HG03064 (cell line): Measurements from ENCODE around the gene FLCN.
"Not testable (repeated sequence)": the region's sequence is repeated elsewhere in the genome, so short reads cannot be mapped to it uniquely, and the experiment has no call there.

Experiments used
- ATAC-seq: cut with Tn5 transposase; IDR thresholded peaks from one replicate; pipeline ENCODE4 v1.9.1; 2021; ENCODE audit warnings: low read depth; ENCODE audit not compliant: unreplicated experiment

The FLCN gene

DNA sequence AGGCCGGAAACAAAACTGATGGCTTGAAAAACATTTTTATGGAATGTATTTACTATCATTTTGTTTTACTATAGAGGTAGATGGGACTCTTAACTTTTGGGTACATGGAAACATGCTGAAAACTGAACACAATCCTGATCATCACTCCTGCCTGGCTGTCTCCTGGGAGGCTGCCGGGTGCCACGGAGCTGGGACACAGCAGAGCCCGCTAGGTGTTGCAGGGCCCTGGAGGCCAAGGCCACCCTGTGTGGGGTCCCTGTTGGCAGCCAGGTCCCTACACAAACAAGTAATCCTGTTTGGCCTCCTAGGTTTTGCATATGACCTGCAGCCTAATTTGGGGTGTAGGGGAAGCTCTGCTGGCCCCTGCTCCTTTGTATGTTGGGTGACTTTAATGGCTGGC is 48.4 kb downstream of the FLCN start:
- no peak for ATAC-seq

DNA sequence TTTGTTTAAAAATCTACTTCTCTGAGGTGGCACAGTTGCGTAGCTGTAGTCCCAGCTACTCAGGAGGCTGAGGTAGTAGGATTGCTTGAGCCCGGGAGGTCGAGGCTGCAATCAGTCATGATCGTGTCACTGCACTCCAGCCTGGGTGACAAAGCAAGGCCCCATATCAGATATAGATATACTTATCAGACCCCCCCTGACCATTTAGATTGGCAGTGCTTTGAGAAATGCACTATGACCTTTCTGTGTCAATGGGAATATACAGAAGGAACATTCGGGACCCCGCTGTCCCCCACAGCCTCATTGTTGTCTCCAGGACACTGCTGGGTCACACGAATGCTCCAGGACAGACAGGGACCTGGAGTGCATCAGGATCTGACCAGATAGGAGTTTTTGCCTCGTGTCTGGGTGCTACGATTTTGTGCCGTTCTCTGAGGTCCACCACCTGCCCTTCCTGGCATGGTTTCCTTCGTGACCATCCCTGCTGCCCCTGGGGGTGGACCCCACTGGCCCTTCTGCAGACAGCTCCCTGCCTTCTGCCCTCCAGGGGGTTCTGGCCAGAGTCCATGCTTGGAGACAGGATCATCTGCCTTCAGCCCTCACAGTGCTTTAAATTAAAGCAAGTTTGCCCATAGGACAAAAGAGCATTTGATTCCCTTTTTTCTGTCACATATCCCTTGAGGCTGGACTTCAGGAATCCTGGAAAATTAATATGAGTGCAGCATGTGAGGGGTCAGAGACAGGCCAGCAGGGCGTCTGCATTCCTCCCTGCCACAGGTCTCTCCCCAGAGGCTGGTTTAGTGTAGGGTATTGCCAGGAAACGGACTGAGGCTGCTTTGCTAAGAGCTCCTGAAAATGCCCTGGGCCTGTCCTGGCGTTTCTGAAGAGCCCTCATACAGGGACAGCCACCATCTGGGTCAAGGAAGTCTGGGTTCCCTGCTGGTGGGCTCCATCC is 50.1 kb downstream of the FLCN start:
- ATAC-seq = no peak

DNA sequence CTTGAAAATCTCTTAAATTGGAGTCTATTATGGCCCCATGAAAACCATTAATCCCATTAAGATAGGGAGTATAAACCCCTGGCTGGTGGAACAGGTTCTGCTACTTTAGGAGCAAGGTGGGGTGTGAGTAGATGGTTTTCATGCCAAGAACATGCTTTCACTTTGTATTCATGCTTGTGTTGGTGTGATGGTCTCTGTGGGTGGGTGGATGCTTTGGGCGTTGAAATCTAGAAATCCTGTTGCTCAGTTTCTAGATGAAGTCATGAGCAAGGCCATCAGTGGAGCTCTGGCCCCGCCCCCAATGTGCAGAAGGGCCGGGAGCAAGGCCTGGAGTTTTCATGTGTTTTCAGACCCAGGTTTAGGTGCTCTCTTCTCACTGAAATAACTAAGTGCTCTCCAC is 50.9 kb downstream of the FLCN start:
- ATAC-seq = no peak

DNA sequence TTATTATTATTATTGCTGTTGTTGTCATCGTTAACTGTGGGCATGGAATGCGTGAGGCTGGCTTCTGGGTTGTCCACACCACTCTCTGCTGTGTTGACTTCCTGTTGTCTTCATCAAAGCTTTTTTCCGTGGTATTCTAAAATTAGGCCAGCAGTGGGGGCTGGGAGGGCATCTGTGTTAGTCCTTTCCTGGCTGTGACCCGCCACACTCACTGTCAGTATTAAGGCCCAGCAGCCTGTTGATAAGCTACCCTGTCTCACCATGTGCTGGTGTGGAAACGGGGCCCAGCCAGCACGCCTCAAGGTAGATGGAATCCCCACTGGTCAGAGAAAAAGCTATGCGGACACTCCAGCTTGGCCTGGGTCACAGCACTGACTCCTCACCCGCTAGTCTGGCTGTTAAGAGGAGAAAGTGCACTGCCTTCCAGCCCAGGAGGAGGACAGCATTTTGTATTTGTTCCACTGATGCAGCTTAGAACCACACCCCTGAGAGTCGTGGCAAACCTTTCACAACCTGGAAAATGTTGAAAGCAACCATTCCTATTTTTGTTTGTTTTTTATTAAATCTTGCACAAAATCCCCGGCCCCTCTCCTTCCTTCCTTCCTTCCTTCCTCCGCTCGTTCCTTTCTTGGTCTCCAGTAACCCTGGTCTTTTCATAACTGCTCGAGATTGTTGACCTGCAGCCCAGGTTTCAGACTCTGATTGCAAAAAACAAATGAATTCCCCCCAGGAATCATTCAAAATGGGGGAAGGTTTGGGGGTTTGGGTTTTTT is 51.8 kb downstream of the FLCN start:
- ATAC-seq = not testable (repeated sequence)

DNA sequence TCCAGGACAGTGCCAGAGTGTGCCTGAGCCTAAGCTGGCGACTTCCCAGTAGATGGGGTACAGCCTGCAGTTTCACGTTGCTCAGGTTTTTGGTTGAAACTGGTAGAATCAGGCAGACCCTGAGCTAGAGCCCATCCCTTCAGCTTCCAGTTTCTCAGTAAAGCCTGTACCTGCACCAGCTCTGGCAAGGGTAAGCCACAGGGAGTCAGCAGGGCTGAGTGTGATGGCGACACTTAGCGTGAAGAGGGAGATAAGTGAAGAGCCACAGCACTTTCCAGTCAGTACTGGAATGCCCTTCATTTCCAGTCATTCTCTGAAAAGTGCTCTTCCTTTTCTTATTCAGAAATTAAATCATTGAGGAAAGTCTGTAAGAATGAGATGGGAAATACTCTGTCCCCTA is 53.2 kb downstream of the FLCN start:
- no peak for ATAC-seq

DNA sequence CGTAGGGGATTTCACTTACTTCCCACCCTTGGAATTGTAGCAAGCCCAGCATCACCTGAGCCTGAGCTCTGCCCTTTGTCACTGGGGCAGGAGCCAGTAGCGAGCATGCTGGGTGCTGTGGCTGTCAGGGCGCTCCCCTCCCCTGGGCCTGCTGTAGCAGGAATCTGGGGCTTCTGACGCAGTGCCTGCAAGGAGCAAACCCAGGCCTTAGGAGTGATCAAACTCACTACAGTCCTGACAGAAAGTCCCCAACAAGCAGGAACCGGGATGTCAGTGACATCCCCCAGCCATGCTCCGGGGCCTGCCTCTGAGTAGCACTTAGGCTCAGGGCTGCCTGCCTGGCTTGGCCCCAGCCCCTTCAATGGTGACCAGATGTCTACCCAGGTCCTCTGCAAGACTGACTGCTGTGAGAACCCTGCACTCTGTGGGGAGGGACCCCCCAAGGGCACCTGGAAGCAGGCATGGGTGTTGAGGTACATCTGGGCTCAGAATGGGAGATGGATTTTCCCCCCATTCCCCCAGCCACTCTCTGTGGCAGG is 54.3 kb downstream of the FLCN start:
- ATAC-seq = no peak

DNA sequence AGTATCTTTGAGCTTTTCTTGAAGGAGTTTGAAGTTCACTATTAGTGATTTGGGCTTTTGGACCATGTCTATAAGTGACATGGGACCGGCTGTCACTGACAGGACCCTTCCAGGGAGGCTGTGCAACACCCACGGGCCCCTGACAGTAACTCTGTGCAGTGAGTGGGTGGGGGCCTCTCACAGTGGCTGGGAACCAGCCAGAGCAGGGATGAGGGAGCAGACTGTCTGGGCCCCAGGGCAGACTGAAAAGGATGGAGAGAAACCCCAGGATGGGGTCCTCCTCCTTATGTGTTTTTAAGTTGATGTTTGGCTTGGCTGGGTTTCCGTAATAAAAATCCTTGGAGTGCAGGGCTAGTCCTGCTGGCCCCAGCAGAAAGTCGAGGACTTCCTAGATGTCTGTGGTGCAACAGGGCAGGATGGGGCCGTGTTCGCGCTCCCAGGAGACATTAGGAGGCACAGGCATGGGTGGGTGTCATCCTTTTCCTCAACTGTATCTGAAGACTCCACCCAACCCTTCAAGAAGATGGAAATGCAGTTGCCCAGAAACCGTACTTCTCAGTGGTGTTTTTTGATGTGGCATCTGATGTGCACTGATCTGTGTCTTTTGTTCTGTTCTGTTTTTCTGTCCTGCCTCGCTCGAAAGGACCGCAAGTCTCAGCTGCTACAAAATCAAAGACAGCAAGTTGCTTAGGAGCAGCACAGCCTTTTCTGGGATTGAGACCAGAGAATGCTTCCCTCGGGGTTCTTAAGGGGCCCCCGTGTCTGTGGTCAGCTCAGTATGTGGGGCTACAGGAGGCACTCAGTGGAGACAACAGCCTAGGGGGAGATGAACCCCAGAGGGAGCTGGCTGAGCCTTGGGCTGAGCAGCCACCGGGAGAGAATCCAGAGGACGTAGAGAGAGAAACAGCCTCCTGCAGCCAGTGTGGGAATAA is 55.0 kb downstream of the FLCN start:
- ATAC-seq = no peak

DNA sequence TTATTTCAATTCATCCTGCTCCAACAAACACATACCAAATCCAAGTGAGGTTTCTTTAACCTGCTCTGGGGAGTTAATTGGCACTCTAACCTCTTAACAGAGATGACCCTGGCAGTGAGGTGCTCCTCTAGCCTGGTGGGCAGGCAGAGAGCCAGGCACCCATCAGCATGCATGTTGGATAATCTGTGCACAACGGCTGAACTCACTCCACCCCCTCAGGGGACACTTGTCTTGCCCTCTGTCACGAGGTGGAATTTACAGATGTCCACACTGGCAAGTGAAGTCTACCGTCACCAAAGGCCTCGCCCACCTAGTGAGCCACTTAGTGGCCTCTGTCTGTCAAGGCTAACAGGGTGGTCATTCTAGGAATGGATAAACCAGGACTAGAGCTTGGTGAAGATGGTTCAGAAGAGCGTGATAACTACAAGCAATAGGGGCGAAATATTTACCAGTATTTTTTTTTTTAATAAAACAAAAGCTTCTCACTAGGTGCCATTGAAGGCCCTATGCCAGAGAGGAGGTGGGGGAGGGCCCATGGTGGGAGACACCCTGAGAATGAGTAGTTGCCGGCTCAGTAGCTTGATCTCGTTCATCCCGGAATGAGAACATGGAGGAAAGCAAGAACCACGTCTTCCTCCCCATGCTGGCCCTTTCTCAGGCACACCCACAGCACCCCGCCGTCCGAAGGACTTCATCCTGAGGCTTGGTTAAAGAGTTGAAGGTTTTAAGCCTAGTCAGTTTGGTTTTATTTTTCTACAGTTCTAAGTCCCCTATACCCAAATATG is 56.0 kb downstream of the FLCN start:
- ATAC-seq = no peak

DNA sequence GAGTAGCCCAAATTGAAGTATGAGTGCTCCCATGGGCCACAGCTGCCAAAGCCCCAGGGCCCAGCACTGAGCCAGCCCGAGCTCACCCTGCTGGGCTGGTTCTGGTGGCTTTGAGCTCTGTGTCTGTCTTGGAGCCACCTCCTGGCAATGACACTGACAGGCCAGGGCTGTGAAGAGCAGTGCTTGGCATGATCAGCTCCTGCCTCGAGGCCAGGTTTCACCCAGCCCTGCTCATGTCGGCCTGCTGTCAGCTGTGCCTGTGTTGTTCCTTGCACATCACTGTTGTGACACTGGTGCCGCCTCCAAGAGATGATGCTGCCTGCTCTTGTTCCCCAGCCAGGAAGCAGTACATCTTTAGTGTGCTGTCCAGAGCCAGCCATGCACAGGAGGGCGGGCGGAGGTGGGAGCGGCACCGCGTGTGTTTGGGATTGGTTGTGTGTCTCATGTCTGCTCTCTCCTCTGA is 56.8 kb downstream of the FLCN start:
- no peak for ATAC-seq

DNA sequence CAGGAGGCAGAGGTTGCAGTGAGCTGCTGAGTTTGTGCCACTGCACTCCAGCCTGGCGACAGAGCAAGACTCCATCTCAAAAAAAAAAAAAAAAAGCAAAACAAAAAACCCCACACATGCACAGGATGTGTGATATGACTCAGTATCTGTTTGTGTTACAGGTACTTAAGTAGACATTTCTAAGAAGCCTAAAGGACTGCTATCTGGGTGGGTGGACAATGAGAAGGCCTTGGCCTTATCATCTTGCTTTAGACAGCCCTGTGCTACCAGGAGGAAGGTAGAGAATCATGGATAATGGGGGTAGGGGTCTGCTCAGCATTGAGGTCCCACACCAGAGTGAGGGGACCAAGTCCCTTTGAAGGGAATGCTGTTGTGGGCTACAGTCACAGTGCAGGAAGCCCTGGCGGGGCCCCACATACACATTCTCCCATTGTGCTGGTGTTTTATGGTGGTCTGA is 57.6 kb downstream of the FLCN start:
- ATAC-seq = no peak

DNA sequence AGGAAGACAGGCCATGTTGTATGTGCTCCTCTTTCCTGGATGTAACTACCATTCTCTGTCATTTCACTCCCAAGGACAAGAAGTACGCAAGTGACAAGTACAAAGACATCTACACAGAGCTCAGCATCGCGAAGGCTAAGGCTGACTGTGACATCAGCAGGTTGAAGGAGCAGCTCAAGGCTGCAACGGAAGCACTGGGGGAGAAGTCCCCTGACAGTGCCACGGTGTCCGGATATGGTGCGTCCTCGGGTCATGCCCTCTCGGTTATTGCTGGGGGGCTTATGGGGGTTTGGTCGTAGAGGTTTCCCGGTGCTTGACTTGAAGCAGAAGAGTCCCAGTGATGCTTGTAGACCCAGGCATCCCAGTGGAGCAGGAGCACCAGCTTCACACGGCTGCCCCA is 59.8 kb downstream of the FLCN start:
- no peak for ATAC-seq

DNA sequence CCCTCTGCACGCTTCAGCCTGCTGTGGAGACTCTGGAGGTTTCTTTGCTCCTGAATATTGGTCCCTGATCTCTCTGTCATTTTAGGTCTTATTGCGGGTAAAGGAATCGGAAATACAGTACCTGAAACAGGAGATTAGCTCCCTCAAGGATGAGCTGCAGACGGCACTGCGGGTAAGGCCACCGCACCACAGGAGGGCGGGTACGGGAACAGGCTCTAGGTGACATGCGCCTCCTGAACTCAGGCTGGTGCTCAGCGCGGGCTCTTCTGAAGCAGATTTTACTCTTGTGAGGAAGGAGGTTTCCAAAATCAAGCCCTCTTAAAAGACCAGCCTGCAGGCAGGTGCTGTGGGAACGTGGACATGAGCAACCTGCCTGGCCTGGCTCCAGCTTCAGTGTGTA is 60.6 kb downstream of the FLCN start:
- no peak for ATAC-seq

DNA sequence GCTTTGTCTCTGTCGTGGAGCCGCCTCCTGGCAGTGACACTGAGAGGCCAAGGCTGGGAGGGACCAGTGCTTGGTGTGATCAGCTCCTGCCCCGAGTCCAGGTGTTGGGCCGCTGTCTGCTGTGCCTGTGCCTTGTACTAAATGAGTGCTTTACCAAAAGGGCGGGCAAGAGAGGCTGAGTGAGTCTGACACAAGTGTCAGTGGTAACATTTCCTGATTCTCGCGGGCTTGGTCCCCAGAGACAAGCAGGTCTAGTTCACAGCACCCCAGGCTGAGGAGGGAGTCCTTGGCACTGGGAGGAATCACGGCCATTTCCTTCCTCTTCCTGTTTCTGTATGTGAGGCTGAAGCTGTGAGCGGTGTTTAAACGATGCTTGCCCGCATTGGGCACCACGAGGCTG is 61.1 kb downstream of the FLCN start:
- no peak for ATAC-seq

DNA sequence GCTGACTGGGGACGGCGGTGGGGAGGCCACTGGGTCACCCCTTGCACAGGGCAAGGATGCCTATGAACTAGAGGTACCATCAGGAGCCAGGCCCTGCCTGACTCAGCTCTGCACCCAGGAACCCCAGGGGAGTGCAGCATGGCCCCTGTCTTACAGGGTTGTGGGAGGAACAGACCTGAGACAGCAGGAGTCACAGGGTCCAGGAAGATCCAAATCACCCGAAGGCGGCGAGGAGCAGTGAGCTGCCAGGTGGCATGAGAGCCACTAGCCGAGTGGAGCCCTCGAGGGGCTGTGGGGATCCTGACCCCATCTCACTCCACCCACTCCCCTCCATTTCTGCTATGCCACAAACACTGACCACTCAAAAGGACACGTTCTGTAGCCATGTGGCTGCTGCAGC is 61.6 kb downstream of the FLCN start:
- ATAC-seq = no peak

DNA sequence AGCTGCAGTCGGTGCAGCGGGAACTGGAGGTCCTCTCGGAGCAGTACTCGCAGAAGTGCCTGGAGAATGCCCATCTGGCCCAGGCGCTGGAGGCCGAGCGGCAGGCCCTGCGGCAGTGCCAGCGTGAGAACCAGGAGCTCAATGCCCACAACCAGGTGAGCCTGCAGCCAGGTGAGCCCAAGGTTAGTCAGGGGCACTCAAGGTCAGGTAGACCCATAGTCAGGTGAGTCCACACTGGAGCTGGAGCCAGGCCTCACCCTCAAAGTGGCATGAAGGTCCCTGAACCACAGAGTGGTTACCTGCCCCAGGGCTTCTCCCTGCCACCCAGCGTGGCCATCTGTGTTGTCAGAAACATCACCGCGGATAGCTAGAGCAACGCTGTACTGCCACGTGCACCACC is 63.0 kb downstream of the FLCN start:
- ATAC-seq = no peak

DNA sequence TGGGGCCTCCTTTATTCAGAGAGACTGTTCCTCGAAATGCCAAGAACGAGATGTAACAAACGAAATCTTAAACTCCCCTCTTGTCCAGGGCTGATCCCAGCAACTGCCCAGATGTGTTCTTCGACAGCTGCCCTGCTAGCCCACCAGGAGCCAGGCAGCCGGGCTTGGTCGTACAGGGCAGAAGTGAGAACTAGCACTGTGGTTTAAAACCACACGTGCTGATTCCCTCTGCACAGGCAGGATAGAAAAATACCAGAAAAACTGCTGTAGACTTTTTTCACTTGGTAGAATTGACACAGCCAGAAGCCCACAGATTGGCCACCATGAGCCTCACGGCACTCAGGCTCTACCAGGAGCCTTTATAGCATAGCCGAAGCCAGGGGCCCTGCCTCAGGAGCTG is 64.0 kb downstream of the FLCN start:
- ATAC-seq = no peak

DNA sequence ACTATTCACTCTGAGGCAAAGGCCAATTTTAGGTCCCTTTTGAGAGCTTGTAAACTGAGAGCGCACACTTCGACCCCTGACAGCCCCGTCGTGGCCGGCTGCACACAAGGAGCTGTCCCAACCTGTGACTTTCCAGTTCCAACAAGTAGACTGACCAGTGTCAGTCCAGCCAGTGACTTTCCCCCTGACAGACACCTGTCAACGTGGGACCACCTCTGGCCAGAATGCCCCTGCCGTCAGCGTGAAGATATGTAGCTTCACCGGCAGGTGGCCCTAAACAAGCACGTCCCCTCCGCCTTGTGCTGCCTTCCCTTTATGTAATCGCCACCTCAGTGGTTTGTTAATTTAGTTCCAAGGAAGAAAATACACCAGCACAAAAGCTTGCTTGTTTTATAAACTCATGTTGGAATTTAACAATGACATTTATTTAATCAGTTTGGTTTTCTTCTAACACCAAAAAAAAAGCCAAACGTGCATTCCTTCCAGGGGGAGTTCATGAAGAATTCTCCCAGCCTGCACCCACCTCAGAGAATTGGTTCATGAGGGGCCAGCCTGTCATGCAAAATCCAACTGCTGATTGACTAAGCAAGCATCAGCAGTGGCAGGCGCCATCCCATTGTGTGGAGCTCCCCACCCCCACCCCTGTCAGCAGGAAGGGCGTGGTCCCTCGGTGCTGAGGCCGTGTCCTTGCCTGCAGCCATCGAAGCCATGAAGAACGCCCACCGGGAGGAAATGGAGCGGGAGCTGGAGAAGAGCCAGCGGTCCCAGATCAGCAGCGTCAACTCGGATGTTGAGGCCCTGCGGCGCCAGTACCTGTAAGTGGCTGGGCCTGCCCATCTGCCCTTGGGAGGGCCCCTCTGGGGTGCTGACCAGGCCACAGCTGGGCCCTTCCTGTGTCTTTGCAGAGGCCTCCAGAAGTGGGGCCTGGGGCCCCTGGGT is 64.7 kb downstream of the FLCN start:
- ATAC-seq = no peak

DNA sequence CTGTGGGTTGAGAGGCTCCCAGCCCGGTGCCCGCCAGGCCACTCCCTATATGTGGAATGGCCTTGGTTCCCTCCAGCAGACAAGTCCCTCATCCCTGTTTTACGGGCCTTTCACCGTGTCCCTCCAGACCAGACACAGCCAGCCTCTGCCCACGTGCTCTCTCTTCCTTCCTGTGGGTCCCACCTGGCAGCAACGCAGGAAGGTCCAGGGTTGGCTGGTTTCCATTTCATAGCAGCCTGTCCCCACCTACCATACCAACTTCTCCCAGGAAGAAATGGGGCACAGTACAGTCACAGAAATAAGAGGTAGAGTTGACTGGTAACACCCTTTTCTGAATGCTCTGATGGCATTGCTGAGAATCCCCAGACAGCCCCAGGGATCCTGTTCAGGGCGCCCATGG is 65.8 kb downstream of the FLCN start:
- no peak for ATAC-seq
